Measurements from ENCODE around the gene NCMAP.

The NCMAP gene

DNA sequence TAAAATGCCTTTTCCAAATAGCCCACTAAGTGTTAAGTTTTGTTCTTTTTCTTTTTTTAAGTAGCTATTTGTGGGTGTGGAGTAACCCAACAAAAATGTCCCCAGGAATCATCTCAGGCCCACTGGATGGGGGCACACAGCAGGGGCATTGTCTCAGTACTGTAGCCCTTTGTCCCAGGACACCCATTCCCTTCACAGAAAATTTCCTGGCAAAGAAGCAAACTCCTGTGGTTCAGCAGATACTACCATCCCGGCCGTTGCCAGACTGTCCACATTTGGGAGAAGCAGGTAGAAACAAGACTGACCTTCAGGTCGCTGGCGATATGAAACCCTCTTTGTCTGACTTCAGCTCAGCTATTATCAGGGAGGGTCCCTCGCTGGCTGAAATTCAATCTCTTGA is 63.5 kb downstream of the NCMAP start:
- Histone ChIP-seq H3K79me1 (ENCODE audit: low read length) (peaks cover 4% of the 10 kb centered on the region), H3K23ac (ENCODE audit: low read length) (no peak overlapping the region), H2BK12ac (ENCODE audit: low read length) (peak overlapping the region; percentile 66), H3K4me3 (ENCODE audit: low read depth, low read length) (no peak overlapping the region), H3K27me3 (ENCODE audit: insufficient read depth, low read length) (no peaks in the 10 kb centered on the region), H2AK5ac (ENCODE audit: low read length) (peak overlapping the region; percentile 69), H2BK5ac (ENCODE audit: low read depth, low read length, poor library complexity) (no peak overlapping the region), H4K8ac (ENCODE audit: low read depth, low read length) (peak overlapping the region; percentile 19), H3K36me3 (ENCODE audit: control insufficient read depth in 1 of 2, insufficient read depth in 2 of 2, low read length in 2 of 2) (no peaks in the 10 kb centered on the region), H4K91ac (ENCODE audit: low read depth, low read length) (peak overlapping the region; percentile 24), H3K4me2 (ENCODE audit: low read length) (no peak overlapping the region), H4K12ac (ENCODE audit: low read depth, low read length) (no peak overlapping the region), H3K4me1 (ENCODE audit: control insufficient read depth in 1 of 2, insufficient read depth in 2 of 2, low read length in 2 of 2) (peaks cover 6 to 8% of the 10 kb centered on the region in 2 experiments), H3K18ac (ENCODE audit: low read length) (no peak overlapping the region), H2AFZ (ENCODE audit: insufficient read depth, low read length, poor library complexity) (no peak overlapping the region), H3K14ac (ENCODE audit: low read length) (no peak overlapping the region), H3K4ac (ENCODE audit: low read depth, low read length) (no peak overlapping the region), H3K9ac (ENCODE audit: low read length) (no peak overlapping the region), H3K79me2 (ENCODE audit: control insufficient read depth, insufficient read depth, low read length, poor library complexity) (no peaks in the 10 kb centered on the region), H3K27ac (ENCODE audit: low read depth, low read length) (no peak overlapping the region), H3K9me3 (ENCODE audit: insufficient read depth, low read depth, low read length) (no peaks in the 10 kb centered on the region), H2BK120ac (ENCODE audit: insufficient read depth, low read length, poor library complexity) (no peak overlapping the region)
- no CpG with 5 or more reads among the region's 5 CpGs for WGBS (ENCODE audit: extremely low coverage, insufficient coverage, insufficient read length)
- DNase-seq: peak in 1 of 2 donors; percentile 24

DNA sequence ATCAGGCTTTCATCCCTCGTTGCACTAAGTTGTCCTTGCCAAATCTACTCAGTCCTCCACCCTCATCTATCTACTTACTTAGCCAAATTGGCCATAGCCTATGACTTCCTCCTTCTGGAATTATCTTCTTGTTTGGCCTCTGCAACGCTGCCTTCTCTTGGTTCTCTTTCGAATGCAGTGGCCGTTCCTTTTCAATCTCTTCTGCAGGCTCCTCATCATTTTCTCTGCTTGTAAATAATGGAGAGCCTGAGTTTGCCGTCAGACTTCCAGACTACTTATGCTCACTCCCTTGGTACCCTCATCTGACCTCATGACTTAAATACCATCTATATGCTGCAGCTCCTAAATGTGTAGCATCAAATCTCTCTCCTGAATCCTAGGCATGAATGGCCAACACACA is 64.8 kb downstream of the NCMAP start:
- H4K91ac ChIP-seq (ENCODE audit: low read depth, low read length): no peak overlapping the region
- H3K27ac ChIP-seq (ENCODE audit: low read depth, low read length): no peak overlapping the region
- peaks cover 4% of the 10 kb centered on the region for H3K79me1 ChIP-seq (ENCODE audit: low read length)
- H3K36me3 ChIP-seq (ENCODE audit: control insufficient read depth in 1 of 2, insufficient read depth in 2 of 2, low read length in 2 of 2): no peaks in the 10 kb centered on the region
- H3K27me3 ChIP-seq (ENCODE audit: insufficient read depth, low read length): no peaks in the 10 kb centered on the region
- H4K8ac ChIP-seq (ENCODE audit: low read depth, low read length): no peak overlapping the region
- no peak overlapping the region for H3K4me3 ChIP-seq (ENCODE audit: low read depth, low read length)
- H2BK5ac ChIP-seq (ENCODE audit: low read depth, low read length, poor library complexity): no peak overlapping the region
- no peak overlapping the region for H2AK5ac ChIP-seq (ENCODE audit: low read length)
- H3K14ac ChIP-seq (ENCODE audit: low read length): no peak overlapping the region
- no peak overlapping the region for H3K4me2 ChIP-seq (ENCODE audit: low read length)
- WGBS (ENCODE audit: extremely low coverage, insufficient coverage, insufficient read length): no CpG with 5 or more reads among the region's 5 CpGs
- peaks cover 6 to 8% of the 10 kb centered on the region in 2 experiments for H3K4me1 ChIP-seq (ENCODE audit: control insufficient read depth in 1 of 2, insufficient read depth in 2 of 2, low read length in 2 of 2)
- no peak overlapping the region for H3K18ac ChIP-seq (ENCODE audit: low read length)
- no peak overlapping the region for H3K4ac ChIP-seq (ENCODE audit: low read depth, low read length)
- no peak overlapping the region for H2BK120ac ChIP-seq (ENCODE audit: insufficient read depth, low read length, poor library complexity)
- H2BK12ac ChIP-seq (ENCODE audit: low read length): no peak overlapping the region
- no peak overlapping the region for H3K23ac ChIP-seq (ENCODE audit: low read length)
- no peaks in the 10 kb centered on the region for H3K9me3 ChIP-seq (ENCODE audit: insufficient read depth, low read depth, low read length)
- H4K12ac ChIP-seq (ENCODE audit: low read depth, low read length): no peak overlapping the region
- H3K79me2 ChIP-seq (ENCODE audit: control insufficient read depth, insufficient read depth, low read length, poor library complexity): no peaks in the 10 kb centered on the region
- H3K9ac ChIP-seq (ENCODE audit: low read length): no peak overlapping the region
- peak; percentile 42 to 83 for DNase-seq
- H2AFZ ChIP-seq (ENCODE audit: insufficient read depth, low read length, poor library complexity): no peak overlapping the region

DNA sequence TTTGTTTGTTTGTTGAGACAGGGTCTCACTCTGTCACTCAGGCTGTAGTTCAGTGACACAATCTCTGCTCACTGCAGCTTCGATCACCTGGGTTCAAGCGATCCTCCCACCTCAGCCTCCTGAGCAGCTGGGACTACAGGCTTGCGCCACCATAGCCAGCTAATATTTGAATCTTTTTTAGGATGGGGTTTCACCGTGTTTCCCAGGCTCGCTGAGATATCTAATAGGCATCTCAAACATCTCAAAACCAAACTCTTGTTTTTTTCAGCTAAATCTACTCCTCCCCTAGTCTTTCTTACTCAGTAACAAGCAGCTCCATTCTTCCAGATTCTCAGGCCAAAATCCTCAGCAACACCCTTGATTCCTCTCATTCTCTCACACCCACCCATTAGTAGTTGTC is 65.2 kb downstream of the NCMAP start:
- no peak overlapping the region for H3K9ac ChIP-seq (ENCODE audit: low read length)
- no CpG with 5 or more reads among the region's 5 CpGs for WGBS (ENCODE audit: extremely low coverage, insufficient coverage, insufficient read length)
- no peak overlapping the region for H4K8ac ChIP-seq (ENCODE audit: low read depth, low read length)
- H2AFZ ChIP-seq (ENCODE audit: insufficient read depth, low read length, poor library complexity): no peak overlapping the region
- no peak overlapping the region for H2BK5ac ChIP-seq (ENCODE audit: low read depth, low read length, poor library complexity)
- H2BK12ac ChIP-seq (ENCODE audit: low read length): no peak overlapping the region
- H3K27ac ChIP-seq (ENCODE audit: low read depth, low read length): no peak overlapping the region
- H3K79me1 ChIP-seq (ENCODE audit: low read length): peaks cover 4% of the 10 kb centered on the region
- no peaks in the 10 kb centered on the region for H3K27me3 ChIP-seq (ENCODE audit: insufficient read depth, low read length)
- H3K18ac ChIP-seq (ENCODE audit: low read length): no peak overlapping the region
- no peaks in the 10 kb centered on the region for H3K79me2 ChIP-seq (ENCODE audit: control insufficient read depth, insufficient read depth, low read length, poor library complexity)
- no peak overlapping the region for H2BK120ac ChIP-seq (ENCODE audit: insufficient read depth, low read length, poor library complexity)
- H3K14ac ChIP-seq (ENCODE audit: low read length): no peak overlapping the region
- no peak overlapping the region for H4K91ac ChIP-seq (ENCODE audit: low read depth, low read length)
- no peak overlapping the region for H2AK5ac ChIP-seq (ENCODE audit: low read length)
- DNase-seq: peak; percentile 78 to 91
- H3K4me3 ChIP-seq (ENCODE audit: low read depth, low read length): no peak overlapping the region
- H3K9me3 ChIP-seq (ENCODE audit: insufficient read depth, low read depth, low read length): no peaks in the 10 kb centered on the region
- no peak overlapping the region for H3K23ac ChIP-seq (ENCODE audit: low read length)
- no peak overlapping the region for H3K4ac ChIP-seq (ENCODE audit: low read depth, low read length)
- no peaks in the 10 kb centered on the region for H3K36me3 ChIP-seq (ENCODE audit: control insufficient read depth in 1 of 2, insufficient read depth in 2 of 2, low read length in 2 of 2)
- peaks cover 6 to 8% of the 10 kb centered on the region in 2 experiments for H3K4me1 ChIP-seq (ENCODE audit: control insufficient read depth in 1 of 2, insufficient read depth in 2 of 2, low read length in 2 of 2)
- H3K4me2 ChIP-seq (ENCODE audit: low read length): no peak overlapping the region
- no peak overlapping the region for H4K12ac ChIP-seq (ENCODE audit: low read depth, low read length)

DNA sequence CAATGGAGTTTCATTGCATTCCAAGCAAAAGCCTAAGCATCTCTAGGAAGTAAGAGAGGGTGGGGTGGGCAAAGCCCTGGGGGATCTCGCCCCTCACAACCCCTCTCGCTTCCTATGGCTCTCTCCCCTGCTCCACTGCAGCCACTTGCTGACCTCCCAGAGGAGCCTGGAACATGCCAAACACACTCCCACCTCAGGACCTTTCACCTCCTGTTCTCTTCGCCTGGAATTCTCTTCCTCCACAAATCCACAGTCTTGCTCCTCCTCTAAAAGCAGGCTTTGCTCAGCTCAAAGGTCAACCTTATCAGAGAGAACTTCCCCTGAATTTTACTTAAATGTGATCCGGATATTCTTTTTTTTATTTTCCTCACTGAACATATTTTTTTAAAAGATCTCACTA is 66.3 kb downstream of the NCMAP start:
- DNase-seq: no peak
- no peaks in the 10 kb centered on the region for H3K9me3 ChIP-seq (ENCODE audit: insufficient read depth, low read depth, low read length)
- peak overlapping the region; percentile 32 for H4K8ac ChIP-seq (ENCODE audit: low read depth, low read length)
- WGBS (ENCODE audit: extremely low coverage, insufficient coverage, insufficient read length): no CpG with 5 or more reads among the region's 4 CpGs
- no peak overlapping the region for H2BK12ac ChIP-seq (ENCODE audit: low read length)
- no peaks in the 10 kb centered on the region for H3K36me3 ChIP-seq (ENCODE audit: control insufficient read depth in 1 of 2, insufficient read depth in 2 of 2, low read length in 2 of 2)
- no peak overlapping the region for H2AK5ac ChIP-seq (ENCODE audit: low read length)
- no peak overlapping the region for H3K14ac ChIP-seq (ENCODE audit: low read length)
- no peak overlapping the region for H4K12ac ChIP-seq (ENCODE audit: low read depth, low read length)
- no peak overlapping the region for H3K9ac ChIP-seq (ENCODE audit: low read length)
- peaks cover 6 to 8% of the 10 kb centered on the region in 2 experiments for H3K4me1 ChIP-seq (ENCODE audit: control insufficient read depth in 1 of 2, insufficient read depth in 2 of 2, low read length in 2 of 2)
- no peaks in the 10 kb centered on the region for H3K79me2 ChIP-seq (ENCODE audit: control insufficient read depth, insufficient read depth, low read length, poor library complexity)
- H3K18ac ChIP-seq (ENCODE audit: low read length): no peak overlapping the region
- peak overlapping the region; percentile 51 for H4K91ac ChIP-seq (ENCODE audit: low read depth, low read length)
- H3K27me3 ChIP-seq (ENCODE audit: insufficient read depth, low read length): no peaks in the 10 kb centered on the region
- H2BK5ac ChIP-seq (ENCODE audit: low read depth, low read length, poor library complexity): no peak overlapping the region
- H2AFZ ChIP-seq (ENCODE audit: insufficient read depth, low read length, poor library complexity): no peak overlapping the region
- no peak overlapping the region for H3K4ac ChIP-seq (ENCODE audit: low read depth, low read length)
- H2BK120ac ChIP-seq (ENCODE audit: insufficient read depth, low read length, poor library complexity): no peak overlapping the region
- peaks cover 4% of the 10 kb centered on the region for H3K79me1 ChIP-seq (ENCODE audit: low read length)
- H3K4me3 ChIP-seq (ENCODE audit: low read depth, low read length): no peak overlapping the region
- no peak overlapping the region for H3K23ac ChIP-seq (ENCODE audit: low read length)
- no peak overlapping the region for H3K27ac ChIP-seq (ENCODE audit: low read depth, low read length)
- no peak overlapping the region for H3K4me2 ChIP-seq (ENCODE audit: low read length)

Measured in trophoblast cell (in vitro differentiated cells and primary cell).